GOT3 (cell line): ENCODE measurements around the gene NECTIN4.
A peak's percentile ranks its signal among the peaks of the same experiment; 100 is the strongest.
"Not testable (repeated sequence)": the region's sequence is repeated elsewhere in the genome, so short reads cannot be mapped to it uniquely, and the experiment has no call there.

ENCODE experiments used
- DNase-seq: peaks from one replicate; lab custom pipeline; 2025; ENCODE audit warnings: mixed read lengths; lab: John Stamatoyannopoulos, UW

NECTIN4 gene

DNA sequence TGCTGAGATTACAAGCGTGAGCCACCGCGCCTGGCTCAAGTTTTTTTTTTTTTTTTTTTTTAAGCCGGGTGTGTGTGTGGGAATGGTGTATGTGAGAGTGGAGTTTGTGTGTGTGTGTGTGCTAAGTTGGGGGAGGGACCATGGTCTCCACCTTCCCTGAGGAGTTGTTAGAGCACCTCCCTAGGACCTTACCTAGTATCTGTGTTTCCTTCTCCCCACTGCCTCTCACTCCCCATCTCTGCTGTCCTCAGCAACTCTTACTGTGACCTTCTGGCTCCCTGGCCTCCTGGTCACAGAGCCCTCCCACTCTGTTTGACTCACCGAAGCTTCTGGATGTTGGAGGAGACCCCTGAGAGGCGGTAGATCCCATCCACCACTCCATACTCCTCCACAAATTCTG lies 30.1 kb downstream of the NECTIN4 start:
- DNase-seq, result no peak

DNA sequence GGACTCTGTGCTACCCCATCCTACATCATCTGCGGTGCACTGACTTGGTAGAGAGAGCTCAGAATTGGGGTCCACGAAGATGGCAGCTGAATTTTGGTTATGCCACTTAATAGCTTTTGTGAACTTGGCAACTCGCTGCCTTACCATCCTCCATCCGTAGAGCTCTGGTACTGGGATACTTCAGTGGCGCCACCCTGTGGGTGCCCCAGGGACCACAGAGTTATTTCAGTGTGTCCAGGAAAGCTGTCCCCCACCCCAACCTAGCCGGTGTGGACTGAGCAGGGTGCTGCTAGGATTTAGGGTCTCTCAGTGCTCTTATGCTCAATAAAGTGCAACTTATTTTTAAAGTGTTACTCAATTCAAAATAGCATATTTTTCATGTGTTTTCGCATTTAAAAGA lies 34.6 kb downstream of the NECTIN4 start:
- no peak for DNase-seq

GRCh38 chr1:161054232-161054631 lies 35.1 kb downstream of the NECTIN4 start:
- no peak for DNase-seq

DNA sequence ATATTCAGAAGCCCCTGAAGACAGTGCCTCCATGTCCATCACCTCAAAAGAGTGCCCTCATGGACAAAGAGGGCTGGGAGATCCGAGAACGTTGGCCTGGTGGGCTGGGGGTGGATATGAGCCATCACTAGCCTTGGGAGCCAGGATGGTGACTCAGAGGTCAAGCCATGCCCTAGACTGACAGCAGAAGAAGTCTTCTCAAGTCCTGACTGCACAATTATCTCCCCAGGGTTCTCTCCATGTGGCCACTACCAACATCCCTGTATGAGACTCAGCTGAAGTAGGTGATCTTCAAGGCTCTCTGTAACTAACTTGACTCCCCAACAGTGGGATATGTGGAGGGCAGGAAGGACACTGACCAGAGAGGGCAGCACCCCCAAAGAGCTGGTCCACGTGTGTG lies 36.5 kb downstream of the NECTIN4 start:
- no peak for DNase-seq

GRCh38 chr1:161051219-161051618 lies 38.1 kb downstream of the NECTIN4 start:
- DNase-seq, result no peak

DNA sequence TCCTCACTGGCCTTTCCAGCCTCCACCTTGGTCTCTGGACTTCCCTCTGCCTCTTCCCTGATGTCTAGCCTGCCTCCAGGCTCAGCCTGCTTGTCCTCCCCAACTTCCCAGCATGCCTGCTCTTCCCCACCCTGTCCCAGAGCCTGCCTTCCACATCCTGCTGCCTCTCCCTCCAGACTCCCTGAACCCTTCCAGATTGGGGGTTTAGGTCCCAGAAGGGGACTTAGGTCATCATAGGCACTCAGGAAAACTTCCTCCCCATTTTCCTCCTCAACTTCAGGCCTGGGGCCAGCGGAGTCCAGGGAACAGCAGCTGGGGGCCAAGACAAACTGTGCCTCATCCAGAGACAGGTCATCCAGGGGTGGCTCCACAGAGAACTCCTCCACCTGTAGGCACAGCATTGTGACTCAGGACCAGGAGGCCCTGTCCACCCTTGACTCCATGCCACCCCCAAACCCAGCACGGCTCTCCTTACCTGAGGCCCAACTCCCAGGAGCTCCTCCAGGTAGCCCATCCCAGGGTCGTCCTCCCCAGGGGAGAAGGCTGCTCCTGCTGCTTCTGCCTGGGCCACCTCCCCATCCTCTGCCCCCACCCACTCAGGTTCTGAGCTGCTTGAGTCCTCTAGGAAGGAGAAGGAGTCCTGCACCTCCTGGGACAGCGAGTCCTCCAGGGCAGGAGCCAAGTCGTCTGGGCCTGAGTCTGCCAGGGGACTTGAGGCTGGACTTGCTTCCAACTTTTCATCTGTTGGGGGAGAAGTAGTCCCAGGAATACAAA lies 40.2 kb downstream of the NECTIN4 start:
- no peak for DNase-seq

- no peak for DNase-seq
Observed at GRCh38 chr1:161047436-161048420, 41.6 kb downstream of the NECTIN4 start.

GRCh38 chr1:161046605-161047228 lies 42.6 kb downstream of the NECTIN4 start:
- no peak for DNase-seq

DNA sequence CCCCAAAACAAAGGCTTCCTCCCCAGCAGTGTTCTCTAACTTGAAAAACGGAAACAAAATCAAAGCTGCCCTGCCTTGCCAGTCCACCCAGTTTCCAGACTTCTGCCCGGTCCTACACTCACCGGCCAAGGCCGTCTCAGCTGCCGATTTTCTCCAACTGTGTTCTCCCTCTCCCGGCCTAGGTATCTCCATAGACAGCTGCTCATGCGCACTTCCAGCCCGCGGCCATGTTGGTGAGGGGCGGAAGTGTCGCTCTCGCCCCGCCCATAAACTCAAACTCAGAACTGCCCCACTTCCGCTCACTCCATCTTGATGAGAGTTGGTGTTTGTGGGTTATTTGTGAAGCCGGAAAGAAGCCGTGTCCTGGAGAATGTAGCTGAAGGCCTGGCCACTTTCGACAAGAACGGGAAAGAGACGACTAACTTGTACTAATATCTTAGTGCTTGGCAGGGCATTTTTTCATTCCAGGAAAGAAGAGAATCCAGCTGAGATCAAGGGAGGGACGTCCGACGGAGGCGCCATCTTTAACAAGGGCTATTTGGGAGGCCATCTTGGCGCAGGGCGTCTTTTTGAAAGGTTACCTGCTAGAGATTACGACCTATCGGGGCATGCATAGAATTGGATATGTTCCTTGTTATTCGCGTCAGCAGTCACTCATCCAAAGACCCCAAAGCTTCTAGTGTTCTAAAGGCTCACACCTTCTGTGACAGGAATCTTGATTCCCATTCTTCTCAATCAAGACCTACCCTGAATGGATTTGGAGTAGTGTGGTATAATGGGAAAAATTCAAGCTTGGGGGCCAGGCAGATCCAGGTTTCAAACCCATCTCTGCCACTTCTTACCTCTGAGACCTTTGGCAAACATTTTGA lies 43.4 kb downstream of the NECTIN4 start, which contains the start of gene USF1:
Gene USF1 (minus strand): TSS at position 242 of the 869 bp plus-strand sequence. CDS start 2,702 bp downstream, outside the sequence.
- DNase-seq, result peak; percentile 54

DNA sequence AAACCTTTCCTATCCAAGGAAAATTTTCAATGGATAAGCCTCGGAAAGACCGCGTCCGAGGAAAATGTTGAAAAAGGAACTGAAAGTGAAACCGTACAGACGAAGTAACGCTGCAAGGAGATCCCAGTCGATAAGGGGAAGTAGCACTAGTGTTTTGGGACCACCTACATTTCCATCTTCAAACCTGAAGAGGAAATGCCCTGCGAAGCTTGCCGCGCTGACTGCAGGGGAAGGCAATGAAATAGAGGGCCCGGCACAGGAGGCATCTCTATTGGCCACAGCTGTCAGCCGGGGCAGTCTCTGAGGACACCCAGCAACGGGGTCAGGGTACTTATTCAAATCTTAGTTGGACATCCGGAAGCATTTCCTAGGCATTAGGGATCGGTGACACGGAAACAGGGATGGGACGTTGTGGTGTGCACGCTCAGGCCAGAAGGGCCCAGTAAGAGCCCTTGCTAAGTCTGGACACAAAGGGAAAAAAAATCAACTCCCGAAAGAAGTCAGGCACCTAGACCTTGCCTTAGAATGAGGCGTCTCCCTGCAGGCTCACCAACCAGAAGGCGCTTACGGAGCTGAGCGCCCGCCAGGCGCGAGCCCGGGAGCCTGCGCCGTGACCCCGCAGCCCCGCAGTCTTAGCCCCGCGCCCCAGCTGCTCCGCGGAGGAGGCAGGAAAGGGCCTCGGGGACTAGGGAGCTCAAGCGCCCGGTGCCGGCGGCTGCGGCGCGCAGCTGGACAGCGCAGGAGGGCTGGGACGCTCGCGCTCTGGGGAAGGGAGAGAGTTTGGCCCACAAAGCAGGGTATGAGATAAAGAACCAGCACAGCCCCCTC lies 44.2 kb downstream of the NECTIN4 start:
- peak; percentile 30 for DNase-seq

DNA sequence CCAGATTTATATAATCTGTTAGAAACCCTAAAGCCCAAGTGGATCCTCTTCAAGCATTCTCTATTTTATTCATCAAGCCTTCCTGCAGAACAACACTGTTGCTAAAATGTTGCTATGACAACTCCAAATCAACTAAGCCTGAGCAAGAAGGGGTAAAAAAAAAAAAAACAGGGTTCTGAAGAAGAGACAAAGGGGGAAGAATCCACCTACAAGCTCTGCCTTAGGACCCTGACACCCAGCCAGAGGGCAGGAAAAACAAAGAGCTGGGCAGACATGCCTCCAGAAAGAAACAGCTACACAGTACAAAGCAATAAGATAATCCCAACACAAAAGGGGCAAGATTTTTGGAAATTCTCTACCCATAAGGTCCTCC lies 44.8 kb downstream of the NECTIN4 start:
- no peak for DNase-seq

- no peak for DNase-seq
Observed at GRCh38 chr1:161039546-161039945, 49.8 kb downstream of the NECTIN4 start.

DNA sequence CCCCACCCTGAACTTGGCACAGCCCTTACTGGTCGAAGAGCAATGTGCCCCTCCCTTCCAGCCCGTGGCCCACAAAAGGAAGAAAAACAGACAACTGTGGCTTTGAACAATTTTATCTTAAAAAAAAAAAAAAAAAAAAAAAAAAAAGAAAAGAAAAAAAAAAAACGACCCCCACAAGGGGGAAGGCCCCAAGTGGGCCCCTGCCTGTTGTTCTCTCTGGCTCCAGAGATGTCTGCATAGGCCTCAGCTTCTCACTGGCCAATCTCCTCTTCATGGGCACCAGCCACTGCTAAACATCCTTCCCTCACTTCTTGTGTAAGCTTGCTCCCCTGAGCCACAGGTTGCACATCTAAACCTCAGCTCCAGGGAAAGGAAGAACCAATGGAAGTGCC lies 50.2 kb downstream of the NECTIN4 start:
- DNase-seq, result no peak

DNA sequence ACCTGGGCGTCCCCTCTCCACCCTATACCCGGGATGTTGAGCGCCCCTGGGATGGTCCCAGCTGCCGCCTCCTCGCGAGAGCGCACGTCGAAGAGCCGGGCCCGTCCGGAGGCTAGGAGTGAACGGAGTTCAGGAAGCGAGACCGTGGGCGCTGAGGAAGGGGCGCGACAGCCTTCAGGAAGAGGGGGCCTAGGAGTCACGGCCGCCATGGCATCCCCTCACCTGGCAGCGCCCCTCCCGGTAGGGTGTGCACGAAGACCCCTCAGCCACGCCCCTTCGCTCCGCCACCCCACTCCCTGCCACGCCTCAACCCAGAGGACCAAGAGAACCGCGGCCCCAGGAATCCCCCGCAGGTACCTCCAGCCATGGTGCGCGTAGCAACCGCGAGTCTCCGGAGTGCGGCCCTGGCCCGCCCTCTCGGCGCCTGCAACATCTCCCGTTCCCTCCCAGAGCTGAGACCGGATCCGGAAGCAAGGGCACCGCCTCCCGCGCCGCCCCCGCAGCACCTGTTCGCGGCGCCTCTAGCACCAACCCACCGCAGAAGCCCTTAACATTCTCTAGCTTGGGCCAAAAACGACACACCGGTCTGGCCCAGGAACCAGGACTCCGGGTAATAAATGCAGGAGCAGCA lies 50.7 kb downstream of the NECTIN4 start, which contains the start of gene TSTD1:
Gene TSTD1 (minus strand): TSS at position 442 of the 631 bp plus-strand sequence. CDS start 75 bp downstream, at position 367.
- DNase-seq, result no peak

DNA sequence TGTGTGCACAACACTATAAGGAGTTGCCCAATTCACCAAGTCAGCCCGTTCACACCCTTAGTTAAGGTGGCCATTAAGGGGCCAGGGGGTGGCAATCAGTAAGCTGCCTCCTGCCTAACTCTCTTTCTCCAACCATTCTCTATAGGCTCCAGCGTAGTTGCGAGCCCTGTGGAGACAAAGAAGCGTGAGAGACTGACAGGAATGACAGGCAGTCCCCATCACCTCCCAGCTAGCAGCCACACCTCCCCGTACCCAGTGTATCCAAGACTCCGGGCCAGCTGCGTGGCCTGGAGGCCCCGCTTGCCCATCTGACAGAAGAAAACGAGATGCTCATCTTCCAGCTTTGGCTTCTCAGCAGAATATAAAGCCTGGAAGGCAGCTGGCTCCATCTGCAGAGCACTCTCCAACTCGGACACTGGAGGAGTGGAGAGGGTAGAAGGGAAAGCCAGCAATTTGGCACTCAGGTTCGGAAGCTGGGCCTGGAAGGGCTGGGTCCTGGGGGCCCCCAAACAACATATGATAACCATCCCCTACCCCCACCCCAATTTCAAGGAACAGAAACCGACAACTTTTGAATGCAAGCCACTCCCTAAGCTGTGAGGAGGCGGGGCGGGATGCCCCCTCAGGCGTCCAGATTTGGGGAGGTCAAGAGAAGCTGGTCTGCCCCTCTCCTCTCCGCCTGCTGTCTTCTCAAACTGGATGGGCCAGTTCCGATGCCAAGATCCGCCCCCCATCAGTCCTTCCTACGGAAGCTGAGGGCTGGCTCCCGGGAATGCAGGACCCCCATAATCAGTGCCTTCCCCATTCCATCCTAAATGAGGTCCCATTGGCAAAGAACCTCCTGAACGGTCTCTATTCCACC lies 51.5 kb downstream of the NECTIN4 start:
- no peak for DNase-seq

- no peak for DNase-seq
Observed at GRCh38 chr1:161033751-161034150, 55.6 kb downstream of the NECTIN4 start.

DNA sequence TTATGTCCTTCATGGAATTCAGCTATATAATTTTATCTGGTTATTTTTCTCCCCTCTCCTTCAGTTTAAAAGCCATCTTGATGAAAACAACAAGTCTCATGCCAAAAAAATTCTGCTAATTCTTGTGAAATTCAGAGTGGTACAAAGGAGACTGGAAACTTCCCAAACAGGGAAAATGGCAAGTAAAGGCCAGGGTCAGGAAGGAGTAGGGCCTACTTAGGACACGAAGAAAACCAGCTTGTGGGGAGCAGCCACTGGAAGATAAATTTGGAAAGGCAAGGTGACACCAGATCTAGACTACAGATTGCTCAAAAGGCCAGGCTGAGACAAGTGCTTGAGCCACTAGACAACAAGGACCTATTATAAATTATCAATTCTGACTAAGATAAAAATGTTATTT lies 56.9 kb downstream of the NECTIN4 start:
- no peak for DNase-seq

GRCh38 chr1:161031874-161032273 lies 57.5 kb downstream of the NECTIN4 start:
- DNase-seq, result no peak

- DNase-seq, result not testable (repeated sequence)
Observed at GRCh38 chr1:161029466-161029865, 59.9 kb downstream of the NECTIN4 start.
